ENCODE measurements around the gene OLFM2. TPM values are rescaled to one million over a fixed set of nuclear protein-coding genes. Genes with fewer than 3 reads are reported as not detected.

Gene OLFM2
- total RNA-seq, 1 experiment from 2014 or later, result 9.7 TPM

- H3K27me3 ChIP-seq (ENCODE audit: control insufficient read depth, insufficient read depth, low read length), result no peaks in the 10 kb centered on the region
- TF ChIP-seq TCF7L2 (IDR thresholded peaks at IDR 0.05; ENCODE audit: low read depth, low read length) (no peak), REST (IDR thresholded peaks at IDR 0.05; ENCODE audit: insufficient read depth in 1 of 2, low read depth in 2 of 2, low read length in 1 of 2) (no peak), CTCF (IDR thresholded peaks at IDR 0.05) (no peak), POLR2AphosphoS5 (IDR thresholded peaks at IDR 0.05; ENCODE audit: low read depth, low read length) (no peak), SIN3A (IDR thresholded peaks at IDR 0.05; ENCODE audit: borderline replicate concordance, insufficient read depth, low read depth, low read length) (no peak)
- ChIA-PET POLR2A (no interaction called here), CTCF (no interaction called here)
- in situ Hi-C loops (cut with HindIII; ENCODE audit: low pct_unique_long_range_greater_than_20kb, low sequenced_read_pairs), result no loop called here
- no peaks in the 10 kb centered on the region for H3K4me1 ChIP-seq (ENCODE audit: control insufficient read depth, insufficient read depth, low read length)
- ATAC-seq (peak; percentile 40; the same call in 1 of the 2 replicates), DNase-seq (ENCODE audit: low read depth, low spot score) (no peak)
- no TSS peak for BruUV-seq (replicated peaks)
- no peak overlapping the region for H3K27ac ChIP-seq (ENCODE audit: low read length)
- no peak overlapping the region for H3K4me3 ChIP-seq (ENCODE audit: low read depth in 2 of 2, low read length in 2 of 2)
- H3K9me3 ChIP-seq (ENCODE audit: control insufficient read depth, insufficient read depth, low read depth, low read length), result no peaks in the 10 kb centered on the region
- intact Hi-C loops (cut with micrococcal nuclease; ENCODE audit: unreplicated experiment), result no loop called here
- H3K36me3 ChIP-seq (ENCODE audit: control insufficient read depth, insufficient read depth, low read length), result no peaks in the 10 kb centered on the region
Observed at GRCh38 chr19:9966448-9966847, 30.1 kb upstream of the OLFM2 start.

- Histone ChIP-seq H3K27me3 (ENCODE audit: control insufficient read depth, insufficient read depth, low read length) (no peaks in the 10 kb centered on the region), H3K27ac (ENCODE audit: low read length) (no peak overlapping the region), H3K4me3 (ENCODE audit: low read depth in 2 of 2, low read length in 2 of 2) (no peak overlapping the region), H3K36me3 (ENCODE audit: control insufficient read depth, insufficient read depth, low read length) (no peaks in the 10 kb centered on the region), H3K9me3 (ENCODE audit: control insufficient read depth, insufficient read depth, low read depth, low read length) (no peaks in the 10 kb centered on the region), H3K4me1 (ENCODE audit: control insufficient read depth, insufficient read depth, low read length) (no peaks in the 10 kb centered on the region)
- intact Hi-C loops (cut with micrococcal nuclease; ENCODE audit: unreplicated experiment), result no loop called here
- DNase-seq (ENCODE audit: low read depth, low spot score) (no peak), ATAC-seq (no peak)
- ChIA-PET CTCF (no interaction called here), POLR2A (no interaction called here)
- in situ Hi-C loops (cut with HindIII; ENCODE audit: low pct_unique_long_range_greater_than_20kb, low sequenced_read_pairs), result no loop called here
- TF ChIP-seq CTCF (IDR thresholded peaks at IDR 0.05), result no peak
- TF ChIP-seq POLR2AphosphoS5 (IDR thresholded peaks at IDR 0.05; ENCODE audit: low read depth, low read length), result no peak
- TF ChIP-seq REST (IDR thresholded peaks at IDR 0.05; ENCODE audit: insufficient read depth in 1 of 2, low read depth in 2 of 2, low read length in 1 of 2), result no peak
- TF ChIP-seq SIN3A (IDR thresholded peaks at IDR 0.05; ENCODE audit: borderline replicate concordance, insufficient read depth, low read depth, low read length), result no peak
- TF ChIP-seq TCF7L2 (IDR thresholded peaks at IDR 0.05; ENCODE audit: low read depth, low read length), result no peak
- no TSS peak for BruUV-seq (replicated peaks)
Observed at GRCh38 chr19:9966024-9966423, 29.7 kb upstream of the OLFM2 start.
